C4-2B (cell line): ENCODE data around the gene COL23A1.

Experiments
- H3K27ac ChIP-seq: fragments of 450-650 bp; 2 replicates; pipeline ENCODE4 v1.5.1; 2017
- CTCF ChIP-seq: fragments of 450-650 bp; conservative IDR thresholded peaks from 2 replicates; pipeline ENCODE4 v1.5.1; 2017; ENCODE audit warnings: mild to moderate bottlenecking
- ZFX ChIP-seq: fragments of 450-650 bp; IDR thresholded peaks from 2 replicates; pipeline ENCODE4 v1.6.1; 2017

The COL23A1 gene

GRCh38 chr5:178216779-178217178 is 373.4 kb downstream of the COL23A1 start:
- no peak for TF ChIP-seq ZFX
- TF ChIP-seq CTCF, result no peak
- no peak overlapping the region for H3K27ac ChIP-seq

DNA sequence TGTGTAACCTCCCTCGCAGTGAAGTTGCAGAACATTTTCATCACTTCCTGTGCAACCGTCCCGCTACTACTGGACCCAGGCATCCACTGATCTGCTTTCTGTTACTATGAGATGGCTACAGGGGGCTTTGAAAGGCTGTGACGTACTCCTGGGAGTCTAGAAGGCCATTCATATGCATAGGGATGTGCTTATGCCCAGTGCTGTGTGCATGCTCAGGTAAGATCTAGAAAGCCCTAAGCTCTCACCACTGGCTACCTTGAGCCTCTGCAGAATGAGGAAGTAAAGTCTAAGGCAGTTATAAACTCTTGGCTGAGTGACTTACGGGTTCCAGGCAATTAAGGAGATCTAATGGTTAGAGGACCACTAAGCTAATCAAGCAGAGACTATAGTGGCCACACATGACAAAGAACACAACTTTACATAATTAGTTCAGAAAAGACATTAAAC is 374.1 kb downstream of the COL23A1 start:
- H3K27ac ChIP-seq, result no peak overlapping the region
- TF ChIP-seq CTCF (no peak), ZFX (no peak)

GRCh38 chr5:178215280-178216002 is 374.8 kb downstream of the COL23A1 start:
- H3K27ac ChIP-seq, result no peak overlapping the region
- TF ChIP-seq ZFX (no peak), CTCF (no peak)

GRCh38 chr5:178214160-178214803 is 375.9 kb downstream of the COL23A1 start:
- no peak overlapping the region for H3K27ac ChIP-seq
- no peak for TF ChIP-seq ZFX

GRCh38 chr5:178213748-178214151 is 376.4 kb downstream of the COL23A1 start:
- no peak overlapping the region for H3K27ac ChIP-seq

DNA sequence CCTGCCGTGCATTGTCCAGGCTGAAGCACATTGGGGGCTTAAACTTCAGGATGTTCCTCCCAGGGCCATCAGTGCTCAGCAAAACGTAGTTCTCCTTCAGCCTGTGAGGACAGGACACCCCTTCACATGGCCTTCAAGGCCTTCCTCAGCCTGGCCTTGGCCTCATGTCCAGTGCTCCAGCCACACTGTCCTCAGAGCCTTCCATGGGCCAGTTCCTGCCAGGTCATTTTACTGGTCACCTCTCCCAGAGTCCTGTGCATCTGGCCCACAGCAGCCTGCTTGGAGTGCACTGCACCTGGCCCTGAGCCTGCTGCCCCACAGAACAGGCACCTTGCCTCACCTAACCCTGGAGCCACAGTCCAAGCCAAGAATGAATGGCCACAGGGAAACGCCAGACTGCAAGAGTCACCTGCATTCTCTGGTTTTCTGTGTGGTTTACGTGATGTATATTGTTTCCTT is 377.2 kb downstream of the COL23A1 start:
- H3K27ac ChIP-seq, result no peak overlapping the region
- TF ChIP-seq CTCF (no peak), ZFX (no peak)

More at GRCh38 chr5:178213748-178214151, 376.4 kb downstream of the COL23A1 start:
- TF ChIP-seq ZFX (no peak), CTCF (no peak)

- TF ChIP-seq CTCF, result no peak
- no peak for TF ChIP-seq ZFX
- H3K27ac ChIP-seq, result no peak overlapping the region
Measured at GRCh38 chr5:178212241-178213002, 377.8 kb downstream of the COL23A1 start.
